ENCODE results near the gene KCNIP1. TPM values are rescaled to one million over a fixed set of nuclear protein-coding genes. Genes with fewer than 3 reads are reported as not detected.

Gene KCNIP1
- total and polyA plus RNA-seq, 9 of the 15 experiments (the other 6 are each of a cell fraction or from before 2014, with no cell fraction given) = not detected

GRCh38 chr5:170571281-170571731 is 67.5 kb downstream of the KCNIP1 start (continued):
- TF ChIP-seq ZNF407 (IDR thresholded peaks at IDR 0.05; ENCODE audit: low read depth) (no peak), ZNF583 (CRISPR knock-in tag; IDR thresholded peaks at IDR 0.05) (no peak)
